Renal pelvis (tissue), 4 donors: ENCODE measurements around the gene GRK4. TPM values are rescaled to one million over a fixed set of nuclear protein-coding genes. Genes with fewer than 3 reads are reported as not detected.

Experiments used
- DNase-seq: peaks from one replicate; pipeline ENCODE4 v3.0.0-alpha.2; 2013
- polyA plus RNA-seq, 3 donors: library from polyadenylated mRNA; unstranded; fragments of 120-200 nt; gene quantifications; one replicate each; pipeline ENCODE4 v1.2.1, GENCODE V29; 2013; ENCODE audit not compliant: insufficient read length in 3 of 3

The GRK4 gene
- polyA plus RNA-seq, 3 donors, result 7.9 to 11.5 (median 8.8) TPM

DNA sequence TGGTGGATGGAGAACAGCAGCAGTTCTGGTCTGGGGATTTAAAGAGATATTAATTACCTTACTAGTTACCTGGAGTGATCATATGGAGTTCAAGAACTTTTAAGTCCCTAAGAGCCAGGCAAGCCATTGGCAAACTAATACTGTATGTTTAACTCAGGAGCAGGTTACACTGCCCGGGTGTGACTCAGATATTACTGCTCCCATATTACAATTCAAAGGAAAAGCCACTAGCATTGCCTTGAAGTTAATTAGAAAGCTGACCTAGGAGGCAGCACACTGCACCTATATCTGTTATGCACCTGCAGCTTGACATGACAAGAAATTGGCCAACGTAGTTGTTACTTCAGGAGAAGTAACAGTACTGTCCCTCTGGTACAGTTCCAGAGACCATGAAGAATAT is 47.2 kb downstream of the GRK4 start:
- no peak for DNase-seq

DNA sequence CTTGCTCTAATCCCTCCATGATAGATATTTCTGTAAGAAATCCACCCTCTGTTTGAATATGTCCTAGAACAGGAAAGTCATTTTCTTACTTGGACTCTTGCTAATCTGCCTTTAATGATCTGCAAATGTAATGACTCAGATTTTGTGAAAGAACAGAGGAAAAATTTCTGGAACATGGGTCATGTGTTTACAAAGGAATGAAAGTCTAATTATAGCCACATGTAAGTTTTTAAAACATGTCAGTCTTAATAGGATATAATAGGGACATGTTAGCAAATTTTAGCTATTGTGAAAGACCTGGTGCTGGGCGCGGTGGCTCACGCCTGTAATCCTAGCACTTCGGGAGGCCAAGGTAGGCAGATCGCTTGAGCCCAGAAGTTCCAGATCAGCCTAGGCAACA is 47.6 kb downstream of the GRK4 start:
- no peak for DNase-seq

DNA sequence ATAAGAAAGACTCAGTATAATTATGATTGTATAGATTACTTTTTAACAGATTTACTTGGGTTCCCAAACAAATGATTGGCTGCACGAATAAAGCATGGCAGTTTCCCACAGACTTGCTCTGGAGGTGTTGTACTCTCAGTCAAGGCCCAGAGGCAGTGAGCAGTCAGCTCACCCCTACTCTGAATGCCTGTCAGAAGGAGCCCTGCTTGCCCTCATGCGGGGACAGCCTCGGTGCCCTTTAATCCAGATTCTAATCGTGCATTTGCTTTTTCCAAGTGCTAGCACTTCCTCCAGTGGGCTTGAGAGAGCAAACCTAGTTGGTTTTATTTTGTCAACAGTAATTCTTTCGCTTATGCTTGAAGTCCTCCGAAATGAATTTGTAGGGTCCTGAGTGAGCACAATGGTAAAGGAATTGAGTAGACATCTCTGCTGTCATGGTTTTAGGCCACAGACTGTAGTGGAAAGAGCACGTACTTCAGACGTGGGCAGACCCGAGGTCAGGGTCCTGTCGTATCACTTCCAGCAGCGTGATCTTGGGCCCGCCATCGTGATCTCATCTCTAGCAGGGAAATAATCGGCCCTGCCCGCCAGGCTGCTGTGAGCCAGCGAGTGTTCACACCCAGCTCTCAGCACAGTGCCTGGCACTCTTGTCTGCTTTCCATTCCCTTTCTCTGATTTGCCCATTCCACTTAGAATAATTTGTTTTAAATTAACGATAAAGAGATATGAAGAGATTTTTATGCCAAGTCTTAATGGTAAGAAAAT is 48.3 kb downstream of the GRK4 start:
- no peak for DNase-seq

DNA sequence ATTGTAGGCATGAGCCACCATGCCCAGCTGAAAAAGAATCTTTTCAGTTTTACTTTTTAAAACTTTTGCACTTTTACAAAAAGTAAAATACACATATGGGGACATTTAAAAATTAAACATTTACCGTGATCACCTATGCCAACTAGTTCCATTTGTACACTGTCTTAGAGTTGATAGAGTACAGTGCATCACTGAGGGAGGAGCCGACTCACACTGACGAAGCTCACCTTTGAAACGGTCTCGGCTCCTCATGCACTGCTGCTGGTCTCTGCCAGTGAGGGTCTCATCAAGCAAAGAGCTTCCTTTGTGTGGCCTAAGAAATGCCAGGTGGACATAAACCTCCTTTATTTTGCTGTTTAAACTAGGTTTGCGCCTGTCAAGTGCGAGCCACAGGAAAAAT is 50.0 kb downstream of the GRK4 start:
- no peak for DNase-seq

DNA sequence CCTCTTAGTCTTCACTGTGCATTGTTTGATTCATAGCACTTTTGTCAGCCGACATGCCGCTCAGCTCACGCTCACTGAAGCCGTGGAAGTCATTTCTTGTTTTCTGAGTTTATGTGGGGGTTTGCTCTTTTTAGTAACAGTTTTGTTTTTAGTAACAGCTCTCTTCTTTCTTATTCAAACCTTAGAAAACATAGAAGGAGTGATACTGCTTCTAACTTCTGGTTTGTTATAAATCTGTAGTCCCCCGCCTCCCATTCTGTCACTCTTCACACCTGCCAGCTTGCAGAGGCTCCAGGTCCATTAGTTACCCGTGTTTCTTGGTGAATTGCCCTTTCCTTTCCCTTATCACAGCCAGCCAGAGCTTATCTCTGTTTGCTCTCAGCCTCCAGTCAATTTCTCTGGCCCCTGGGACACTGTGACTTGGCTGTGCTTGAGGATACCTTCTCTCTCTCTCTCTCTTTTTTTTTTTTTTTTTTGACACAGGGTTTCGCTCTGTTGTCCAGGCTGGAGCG is 50.5 kb downstream of the GRK4 start:
- no peak for DNase-seq

DNA sequence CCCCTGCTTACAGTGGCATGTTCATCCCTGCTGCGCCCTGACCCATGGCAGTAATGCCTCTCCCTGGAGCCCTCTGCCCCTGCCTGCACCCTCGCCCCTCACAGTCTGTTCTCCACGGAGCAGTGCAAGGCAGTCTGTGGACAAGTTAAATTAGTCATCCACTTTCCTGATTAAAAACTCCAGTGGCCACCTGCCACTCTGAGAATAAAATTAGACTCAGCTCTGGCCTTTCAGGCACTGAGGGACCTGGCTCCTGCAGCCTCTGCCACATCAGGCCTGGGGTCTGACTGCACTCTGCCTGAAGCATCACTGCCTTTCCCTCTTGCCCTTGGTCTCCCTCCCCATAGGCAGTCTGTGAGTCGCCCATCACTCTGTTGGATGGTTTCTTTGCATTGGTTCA is 53.6 kb downstream of the GRK4 start:
- DNase-seq, result no peak

DNA sequence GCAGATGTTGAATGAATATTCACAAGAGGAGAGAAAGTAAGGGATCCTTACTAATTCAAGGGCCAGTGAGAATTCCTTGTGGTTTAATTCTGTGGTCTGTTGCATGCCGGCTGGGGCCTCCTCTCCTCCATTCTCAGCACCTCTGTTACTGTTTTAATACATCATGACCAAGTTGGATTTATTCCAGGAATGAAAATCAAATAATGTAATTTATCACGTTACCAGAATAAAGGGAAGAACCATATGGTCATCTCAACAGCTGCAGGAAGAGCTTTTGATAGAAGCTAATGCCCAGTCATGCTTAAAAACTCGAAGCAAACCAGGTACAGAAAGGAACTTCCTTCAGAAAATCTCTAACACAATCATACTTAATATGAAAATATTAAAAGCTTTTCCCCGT is 54.1 kb downstream of the GRK4 start:
- DNase-seq, result no peak

DNA sequence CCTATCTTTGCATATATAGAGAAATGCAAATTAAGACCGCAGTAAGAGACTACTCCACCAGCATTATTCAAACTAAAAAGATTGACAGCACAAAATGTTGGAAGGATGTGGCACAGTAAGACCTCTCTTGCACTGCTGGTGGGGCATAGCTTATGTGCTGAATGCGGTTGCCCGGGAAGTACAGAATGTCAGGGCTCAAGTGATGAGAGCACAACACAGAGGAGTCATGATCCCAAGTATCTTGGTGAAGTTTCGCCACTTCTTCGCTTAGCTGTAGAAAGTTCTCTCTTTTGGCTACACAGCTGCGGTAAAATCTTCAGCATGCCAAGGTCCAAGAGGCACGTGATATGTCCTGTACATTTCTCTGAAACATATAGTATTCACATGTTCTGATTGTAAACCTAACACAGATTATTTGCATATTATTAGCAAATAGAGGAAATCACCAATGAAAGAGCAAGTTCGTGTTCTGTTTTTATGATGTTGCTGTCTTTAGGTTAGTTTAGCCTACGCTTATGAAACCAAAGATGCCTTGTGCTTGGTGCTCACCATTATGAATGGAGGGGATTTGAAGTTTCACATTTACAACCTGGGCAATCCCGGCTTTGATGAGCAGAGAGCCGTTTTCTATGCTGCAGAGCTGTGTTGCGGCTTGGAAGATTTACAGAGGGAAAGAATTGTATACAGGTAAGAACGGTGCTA is 55.9 kb downstream of the GRK4 start:
- no peak for DNase-seq

DNA sequence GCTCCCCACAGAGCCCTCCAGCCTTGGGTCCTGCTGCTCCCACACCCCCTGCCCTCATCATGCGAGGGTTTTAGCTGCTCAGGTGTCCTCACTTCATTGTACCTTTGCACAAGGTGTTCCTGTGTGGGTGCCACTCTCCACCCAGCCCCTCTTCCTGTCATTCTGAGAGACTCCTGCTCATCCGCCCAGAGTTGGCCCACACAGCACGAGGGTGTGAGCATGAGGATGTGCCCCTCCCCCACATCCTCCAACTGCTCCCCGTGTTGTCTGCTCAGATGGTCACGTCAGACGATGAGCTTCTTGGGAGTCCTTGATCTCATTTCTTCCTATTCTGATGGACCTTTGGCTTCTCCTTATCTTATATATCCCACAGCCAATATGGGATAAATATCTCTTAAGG is 57.8 kb downstream of the GRK4 start:
- no peak for DNase-seq

DNA sequence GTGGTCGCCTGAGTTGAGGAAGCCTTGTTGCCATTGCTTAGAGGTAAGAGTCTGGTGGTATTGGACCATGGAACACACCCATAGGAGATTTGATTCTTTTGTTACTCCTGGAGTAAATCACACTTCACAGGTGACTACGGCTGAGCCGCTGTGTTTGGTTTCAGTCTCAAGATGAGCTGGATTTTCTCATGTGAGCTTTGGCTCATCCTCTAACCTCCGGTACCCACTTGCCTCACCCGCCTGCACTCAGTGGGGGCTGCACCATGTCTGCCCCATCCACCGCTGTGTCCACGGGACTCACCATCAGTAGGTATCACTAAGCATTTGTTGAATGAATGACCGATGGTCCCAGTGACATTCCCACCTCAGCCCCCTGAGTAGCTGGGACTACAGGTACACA is 58.3 kb downstream of the GRK4 start:
- DNase-seq, result no peak

DNA sequence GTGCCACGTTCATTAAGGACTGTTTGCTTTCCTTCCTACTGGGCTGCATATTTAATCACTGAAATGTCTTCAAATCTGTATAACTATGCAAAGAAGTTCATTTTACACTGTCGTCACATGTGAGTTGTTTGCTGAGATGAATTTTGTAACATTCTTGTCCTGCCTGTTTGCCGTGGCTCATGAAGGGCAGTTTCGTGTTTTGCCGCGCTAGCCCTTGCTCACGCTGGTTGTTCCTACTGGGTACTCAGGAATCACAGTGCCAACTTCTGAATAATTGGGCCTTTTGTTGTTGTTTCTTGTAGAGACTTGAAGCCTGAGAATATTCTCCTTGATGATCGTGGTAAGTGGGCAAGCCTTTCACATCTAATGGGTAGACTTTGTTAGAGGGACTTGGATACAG is 58.7 kb downstream of the GRK4 start:
- no peak for DNase-seq

DNA sequence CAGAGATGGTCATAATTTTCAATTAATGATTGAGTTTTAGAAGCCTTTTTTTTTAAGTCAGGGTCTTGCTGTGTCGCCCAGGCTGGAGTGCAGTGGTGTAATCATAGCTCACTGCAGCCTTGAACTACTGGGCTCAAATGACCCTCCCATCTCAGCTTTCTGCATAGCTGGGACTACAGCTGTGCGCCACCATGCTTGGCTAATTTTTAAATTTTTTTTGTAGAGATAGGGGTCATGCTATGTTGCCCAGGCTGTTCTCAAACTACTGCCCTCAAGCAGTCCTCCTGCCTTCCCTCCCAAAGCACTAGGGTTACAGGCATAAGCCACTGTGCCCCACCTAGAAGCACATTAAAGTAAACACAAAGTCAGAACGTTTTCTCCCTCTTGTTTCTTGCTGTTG is 59.3 kb downstream of the GRK4 start:
- no peak for DNase-seq

DNA sequence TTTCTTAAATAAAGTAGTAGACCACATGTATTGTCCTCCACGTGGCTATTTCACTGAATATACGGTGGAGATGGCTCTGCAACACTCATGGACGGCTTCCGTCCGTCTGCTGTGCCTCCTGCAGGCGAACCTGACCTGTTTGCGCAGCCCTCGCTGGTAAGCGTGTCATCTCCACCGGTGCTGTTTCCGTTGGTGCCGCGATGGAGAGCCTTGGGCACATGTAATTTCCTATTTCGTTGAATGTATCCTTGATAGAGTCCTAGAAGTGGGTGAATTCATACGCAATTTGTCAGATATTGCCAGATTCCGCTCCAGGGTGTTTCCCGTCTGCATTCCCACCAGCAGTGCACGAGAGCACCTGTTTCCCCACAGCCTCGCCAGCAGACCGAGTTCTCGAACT is 62.5 kb downstream of the GRK4 start:
- no peak for DNase-seq

DNA sequence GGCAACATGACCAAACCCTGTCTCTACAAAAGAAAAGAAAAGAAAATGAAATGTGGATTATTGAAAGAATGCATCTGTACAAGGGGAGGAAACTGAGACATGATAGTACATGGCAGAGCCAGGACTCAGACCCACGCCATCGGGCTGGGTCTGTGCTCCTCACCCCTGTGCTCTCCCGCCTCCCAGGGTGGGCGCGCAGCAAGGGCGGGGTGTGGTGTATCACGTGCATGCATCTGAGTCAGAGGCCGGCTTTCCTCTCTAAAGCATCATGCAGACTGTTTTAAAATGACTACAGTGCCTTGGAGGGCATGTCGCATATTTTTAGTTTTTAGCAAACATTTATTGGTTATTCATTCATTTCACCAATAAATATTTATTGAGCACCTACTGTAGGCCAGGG is 63.2 kb downstream of the GRK4 start:
- no peak for DNase-seq

DNA sequence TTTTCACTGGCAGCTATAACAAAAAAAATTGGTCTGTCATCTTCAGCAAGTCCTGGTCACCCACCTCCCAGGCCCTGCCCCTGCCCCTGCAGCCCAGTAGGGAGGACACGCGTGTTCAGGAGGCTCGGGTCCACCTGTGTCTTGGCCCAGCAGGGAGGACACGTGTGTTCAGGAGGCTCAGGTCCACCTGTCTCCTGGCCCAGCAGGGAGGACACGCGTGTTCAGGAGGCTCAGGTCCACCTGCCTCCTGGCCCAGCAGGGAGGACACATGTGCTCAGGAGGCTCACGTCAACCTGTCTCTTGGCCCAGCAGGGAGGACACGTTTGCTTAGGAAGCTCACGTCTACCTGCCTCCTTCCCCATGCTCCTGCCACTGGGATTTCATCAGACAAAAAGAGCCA is 66.1 kb downstream of the GRK4 start:
- no peak for DNase-seq

DNA sequence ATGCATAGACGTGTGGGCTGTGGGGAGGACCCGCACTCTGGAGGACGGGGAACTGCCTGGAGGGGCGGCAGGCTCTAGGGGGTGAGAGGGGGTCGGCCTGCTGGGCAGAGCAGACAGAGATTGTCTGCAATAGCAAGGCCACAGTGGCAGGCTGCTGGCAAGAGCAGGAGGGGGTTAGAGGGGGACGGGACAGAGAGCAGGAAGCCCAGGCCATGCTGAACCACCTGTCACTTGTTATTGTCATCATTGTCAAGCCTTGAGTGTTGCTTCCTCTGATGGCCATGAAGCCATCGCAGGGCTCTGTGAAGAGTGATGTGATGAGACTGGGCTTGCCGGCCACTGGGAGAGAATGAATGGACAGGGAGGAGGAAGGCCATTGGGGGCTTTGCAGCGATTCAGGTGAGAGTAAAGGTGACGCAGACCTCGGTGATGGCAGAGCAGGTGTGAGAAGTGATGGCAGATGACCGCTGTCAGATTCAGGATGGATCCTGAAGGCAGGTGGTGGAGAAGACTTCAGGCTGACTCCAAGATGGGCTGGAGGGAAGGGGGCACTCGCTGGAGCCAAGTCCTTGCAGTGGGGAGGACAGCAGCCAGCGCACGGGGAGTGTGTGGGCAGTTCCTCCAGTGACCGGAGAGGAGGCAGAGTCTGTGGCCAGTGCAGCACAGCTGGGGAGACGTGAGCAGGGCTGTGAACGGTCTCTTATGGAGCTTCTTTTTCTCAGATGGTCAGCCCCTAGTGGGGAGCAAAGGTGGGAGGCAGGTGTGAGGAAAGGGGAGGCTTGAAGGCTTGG is 67.4 kb downstream of the GRK4 start:
- no peak for DNase-seq

DNA sequence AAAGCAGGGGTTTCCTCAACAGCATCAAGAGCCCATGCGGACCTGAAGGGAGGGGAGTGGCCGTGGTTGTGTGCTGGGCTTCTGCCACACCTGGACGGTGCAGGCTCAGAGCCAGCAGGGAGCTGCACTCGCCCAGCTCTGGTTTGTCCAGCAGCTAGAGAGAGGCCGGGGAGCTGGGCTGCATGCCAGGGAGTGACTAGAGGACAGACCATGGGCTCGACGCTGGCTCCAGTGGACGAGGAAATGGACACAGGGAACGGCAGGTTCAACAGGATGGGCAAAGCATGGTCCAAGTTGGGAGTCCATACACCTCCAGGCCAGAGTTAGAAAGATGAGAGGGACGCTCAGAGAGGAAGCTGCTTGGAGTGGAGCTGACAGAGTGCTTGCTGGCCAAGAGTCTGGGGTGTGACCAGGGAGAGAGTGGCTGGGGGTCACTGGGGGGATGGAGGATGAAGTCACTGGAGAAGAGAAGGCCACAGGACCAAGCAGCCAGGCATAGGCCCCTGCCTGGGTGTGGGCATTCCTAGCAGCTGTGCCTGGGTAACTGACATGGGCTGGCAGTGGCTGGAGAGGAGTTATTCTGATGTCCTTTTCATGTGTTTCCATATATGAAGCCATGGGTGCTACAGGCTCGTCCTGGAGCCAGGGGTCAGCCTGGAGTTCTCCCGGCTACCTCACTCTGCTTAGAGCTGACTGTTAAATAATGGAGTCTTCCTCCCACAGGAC is 68.1 kb downstream of the GRK4 start:
- DNase-seq, result no peak

DNA sequence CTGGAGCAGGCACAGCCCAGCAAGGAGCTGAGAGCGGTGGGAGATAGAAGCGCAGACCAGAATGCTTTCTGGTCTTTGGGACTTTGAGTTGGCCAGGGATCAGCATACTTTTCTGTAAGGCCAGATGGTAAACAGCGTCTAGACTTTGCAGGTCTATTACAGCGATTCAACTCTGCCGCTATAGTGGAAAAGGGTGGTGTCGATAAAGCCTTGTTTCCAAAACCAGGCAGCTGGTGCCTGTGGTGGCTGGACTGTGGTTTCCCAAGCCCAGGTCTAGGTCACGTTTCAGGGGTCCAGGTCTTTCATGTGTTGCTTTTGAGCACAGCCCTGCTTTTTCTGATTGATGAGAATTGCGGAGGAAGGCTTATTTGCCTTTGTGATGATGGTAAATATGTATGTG is 70.9 kb downstream of the GRK4 start:
- DNase-seq, result no peak

DNA sequence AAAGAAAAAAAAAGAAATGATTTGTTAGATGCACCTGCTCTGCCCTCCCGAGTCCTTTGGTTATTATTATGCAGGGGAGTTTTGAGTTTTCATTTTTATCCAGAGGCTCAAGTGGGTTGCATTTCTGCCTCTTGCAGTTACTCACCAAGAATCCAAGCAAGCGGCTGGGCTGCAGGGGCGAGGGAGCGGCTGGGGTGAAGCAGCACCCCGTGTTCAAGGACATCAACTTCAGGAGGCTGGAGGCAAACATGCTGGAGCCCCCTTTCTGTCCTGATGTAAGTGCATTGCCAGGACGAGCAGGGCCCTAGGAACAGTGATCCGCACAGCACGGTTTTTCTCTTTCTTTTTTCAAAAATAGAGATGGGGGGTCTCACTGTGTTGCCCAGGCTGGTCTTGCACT is 71.9 kb downstream of the GRK4 start:
- no peak for DNase-seq

DNA sequence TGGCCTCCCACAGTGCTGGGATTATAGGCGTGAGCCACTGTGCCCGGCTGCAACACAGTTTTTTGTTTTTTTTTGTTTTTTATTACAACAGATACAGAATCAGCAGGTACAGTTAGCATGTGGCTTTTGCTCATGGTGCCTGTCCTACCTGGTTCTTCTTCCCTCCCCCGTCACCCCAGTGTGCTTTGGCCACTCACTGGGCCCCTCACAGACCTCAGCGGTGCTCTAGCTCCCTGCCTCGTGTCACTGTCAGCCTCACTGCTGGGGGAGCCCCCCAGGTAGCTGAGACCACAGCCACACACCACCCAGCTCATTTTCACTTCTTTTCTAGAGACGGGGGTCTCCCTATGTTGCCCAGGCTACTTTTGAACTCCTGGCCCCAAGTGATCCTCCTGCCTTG is 72.3 kb downstream of the GRK4 start:
- DNase-seq, result no peak

DNA sequence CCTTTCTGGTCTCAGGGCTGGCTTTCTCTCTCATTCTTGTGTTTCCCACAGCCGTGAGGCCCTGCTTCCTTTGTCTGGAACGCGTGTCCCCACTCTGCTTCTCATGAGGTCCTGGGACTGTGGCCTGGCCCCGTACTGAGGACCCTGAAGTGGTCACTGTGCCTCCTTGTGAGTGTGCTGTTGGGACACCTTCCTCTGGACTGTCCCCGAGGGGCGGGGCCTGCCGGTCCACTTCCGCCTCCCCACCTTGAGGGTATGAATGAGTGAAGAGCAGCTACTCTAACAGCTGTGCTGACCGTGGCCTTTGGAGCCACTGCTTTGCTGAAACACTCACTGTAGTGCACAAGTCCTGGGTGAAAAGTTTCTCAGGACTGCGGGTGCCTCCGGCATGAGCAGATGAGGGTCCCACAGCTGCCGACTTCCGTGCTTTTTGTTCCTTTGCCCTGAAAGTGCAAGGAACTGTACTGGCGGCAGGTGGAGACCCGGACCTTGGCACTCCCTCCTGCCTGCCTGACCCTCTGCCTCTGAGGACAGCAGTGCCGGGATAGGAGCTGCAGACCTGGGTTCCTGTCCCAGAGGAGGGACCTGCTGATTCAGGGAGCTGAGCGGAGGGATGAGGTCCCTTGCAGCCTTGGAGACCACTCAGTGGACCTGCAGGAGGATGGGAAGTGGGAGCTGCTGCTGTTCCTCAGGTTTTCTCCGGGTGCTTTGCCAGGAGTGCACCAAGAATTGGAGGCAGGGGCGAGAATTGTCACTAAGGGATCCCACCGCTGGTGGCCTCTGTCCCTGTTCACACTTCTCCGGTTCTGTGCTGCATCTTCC is 73.0 kb downstream of the GRK4 start:
- no peak for DNase-seq
